ENCODE measurements around the gene SLC26A5.
A peak's percentile ranks its signal among the peaks of the same experiment; 100 is the strongest.

Gene SLC26A5

DNA sequence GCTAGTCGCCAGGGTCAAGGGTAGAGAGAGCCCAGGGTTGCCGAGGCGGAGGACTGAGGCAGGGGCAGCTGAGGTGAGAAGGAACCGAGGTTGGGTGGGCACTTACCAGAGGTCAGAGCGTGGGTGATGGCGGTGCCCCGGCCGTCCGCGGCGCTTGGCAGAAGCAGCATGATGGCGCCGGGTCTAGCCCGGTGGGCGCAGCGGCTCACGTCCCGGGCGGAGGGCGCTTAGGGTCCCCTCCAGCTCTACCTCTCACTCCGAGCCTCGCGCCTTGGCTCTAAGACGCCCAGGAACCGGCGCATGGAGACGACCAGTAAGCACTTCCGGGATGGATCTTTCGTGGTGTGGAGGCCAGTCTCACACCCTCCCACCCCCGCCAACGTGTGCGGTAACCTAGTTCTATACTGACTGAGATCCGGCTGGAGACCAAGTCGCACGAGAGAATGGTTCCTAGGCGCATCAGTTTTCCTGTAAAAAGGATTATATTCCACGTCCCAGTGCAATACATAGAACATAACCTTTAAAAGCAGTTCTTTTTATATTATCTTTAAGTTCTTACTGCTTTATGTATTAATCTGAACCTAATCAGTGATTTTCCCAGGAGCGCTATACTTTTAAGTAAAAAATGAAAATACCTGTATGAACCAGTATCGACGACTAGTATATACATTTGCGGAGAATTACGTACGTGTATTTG is 101.4 kb downstream of the SLC26A5 start, which contains the start of gene DNAJC2:
TSS of gene DNAJC2 (minus strand) at position 315 of the 697 bp plus-strand sequence. CDS start at position 170, 145 bp downstream.
- DNase-seq, result peak; percentile 94

DNA sequence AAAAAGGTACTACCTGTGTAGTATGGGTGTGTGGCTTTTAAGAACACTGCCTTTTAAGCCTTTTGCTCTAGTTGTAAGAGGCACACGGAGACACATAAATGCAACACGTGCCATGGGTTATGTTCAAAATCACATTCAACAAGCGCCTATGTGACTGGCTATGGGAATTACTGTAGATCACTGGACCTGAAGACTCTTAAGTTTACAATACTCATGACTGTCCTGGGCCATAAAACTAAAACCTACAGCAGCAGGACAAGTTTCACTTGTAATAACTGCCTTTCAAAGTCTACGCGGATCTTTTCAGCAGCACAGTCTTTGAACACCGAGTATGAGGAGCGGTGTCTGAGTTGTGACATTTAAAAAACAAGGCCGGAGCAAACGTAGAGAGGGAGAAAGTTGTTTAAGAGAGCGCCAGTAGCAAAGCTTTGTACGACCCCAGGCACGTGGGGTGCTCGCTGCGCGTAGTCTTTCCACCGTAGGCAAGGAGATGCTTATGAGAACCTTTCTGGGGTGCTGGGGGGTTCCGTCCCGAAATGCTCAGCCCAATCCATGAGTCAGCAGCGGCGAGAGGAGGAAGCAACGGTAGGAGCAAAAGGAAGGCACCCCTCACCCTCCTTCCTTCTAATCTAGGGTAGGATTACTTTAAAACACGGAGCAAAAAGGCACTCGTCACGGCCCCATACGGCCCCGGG is 102.1 kb downstream of the SLC26A5 start:
- peak; percentile 43 for DNase-seq

DNA sequence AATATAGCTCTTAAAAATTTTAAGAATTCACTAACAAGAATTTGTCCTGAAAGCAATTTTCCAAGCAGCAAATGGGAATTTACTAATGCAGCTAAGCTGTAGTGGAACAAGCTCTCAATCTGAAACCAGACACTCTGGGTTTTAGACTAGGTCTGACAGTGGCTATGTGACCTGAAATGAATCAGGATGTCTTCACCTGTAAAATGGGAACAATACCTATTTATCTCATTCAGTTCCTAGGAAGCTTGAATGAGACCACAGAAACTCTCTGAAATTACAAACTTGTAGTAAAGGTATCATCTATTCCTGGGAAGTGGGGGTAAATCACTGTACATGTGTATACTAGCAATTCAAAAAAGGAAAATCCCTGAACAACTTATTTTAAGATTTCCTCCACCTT is 102.7 kb downstream of the SLC26A5 start:
- DNase-seq, result no peak

DNA sequence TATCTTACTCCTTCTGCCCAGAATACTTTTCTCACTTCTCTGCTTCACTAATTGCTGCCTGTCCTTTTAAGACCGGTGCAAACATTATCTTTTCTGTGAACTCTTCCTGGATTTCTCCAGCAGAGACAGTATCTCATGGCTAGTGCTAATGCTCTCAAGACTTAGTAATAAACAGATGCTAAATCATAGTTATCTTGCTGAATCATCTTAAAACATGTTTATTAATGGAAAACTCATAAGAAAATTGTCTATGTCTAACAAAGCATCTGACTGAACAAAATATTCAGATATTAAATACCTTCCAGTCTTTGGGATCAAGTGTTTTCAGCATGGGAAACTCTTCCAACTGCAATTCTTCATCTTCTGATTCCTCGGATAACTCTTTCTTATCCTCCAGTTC is 104.5 kb downstream of the SLC26A5 start:
- DNase-seq, result no peak

DNA sequence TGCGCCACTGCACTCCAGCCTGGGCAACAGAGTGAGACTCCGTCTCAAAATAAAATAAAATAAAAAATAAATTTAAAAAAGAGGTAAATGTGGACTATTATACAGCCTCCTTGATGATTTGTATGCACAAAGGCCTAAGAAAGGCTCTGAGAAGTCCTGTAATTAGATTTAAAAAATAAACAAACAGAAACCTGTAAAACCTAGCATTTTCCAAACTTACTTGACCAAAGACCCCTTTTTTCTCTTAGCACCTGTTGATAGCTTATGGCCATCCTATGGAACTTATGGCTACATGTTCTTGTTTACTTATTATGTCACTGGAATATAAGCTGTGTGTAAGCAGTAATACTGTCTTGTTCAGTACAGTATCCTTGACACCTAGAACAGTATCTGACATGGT is 107.1 kb downstream of the SLC26A5 start:
- no peak for DNase-seq

DNA sequence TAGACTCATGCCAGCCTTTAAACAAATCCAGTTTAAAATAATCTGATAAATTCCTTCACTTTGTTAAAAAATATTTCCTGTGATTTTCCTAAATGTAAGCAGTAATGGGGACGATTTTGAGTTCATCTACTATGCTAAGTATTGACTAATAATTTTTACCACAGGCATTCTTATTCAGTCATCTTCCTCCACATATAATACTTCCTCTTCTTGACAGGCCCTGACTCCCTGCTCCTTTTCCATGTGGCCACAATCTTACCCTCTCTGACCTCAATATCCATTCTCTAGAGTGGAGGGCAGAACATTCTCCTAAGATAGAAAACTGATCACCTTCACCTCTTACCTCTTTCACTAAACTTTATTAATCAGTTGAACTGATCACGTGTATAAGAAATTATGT is 109.2 kb downstream of the SLC26A5 start:
- DNase-seq, result no peak

DNA sequence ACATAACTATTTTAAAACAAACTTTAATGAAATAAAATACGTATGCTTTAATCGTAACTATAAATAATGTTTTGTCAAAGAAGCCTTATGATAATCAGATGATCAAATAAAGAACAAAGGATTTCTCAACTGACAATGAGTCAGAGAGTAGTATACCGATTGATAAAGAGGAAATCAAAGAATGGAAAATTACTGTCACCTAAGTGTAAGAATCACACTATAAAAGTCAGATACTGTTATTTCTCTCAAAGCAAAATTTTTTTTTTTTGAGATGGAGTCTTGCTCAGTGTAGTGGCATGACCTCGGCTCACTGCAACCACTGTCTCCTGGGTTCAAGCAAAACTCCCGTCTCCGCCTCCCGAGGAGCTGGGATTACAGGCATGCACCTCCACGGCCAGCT is 120.3 kb downstream of the SLC26A5 start:
- DNase-seq, result no peak

Data from HCEC 1CT (cell line).